ENCODE data around the gene CHST13.
"Not testable (repeated sequence)": the region's sequence is repeated elsewhere in the genome, so short reads cannot be mapped to it uniquely, and the experiment has no call there.

The CHST13 gene

DNA sequence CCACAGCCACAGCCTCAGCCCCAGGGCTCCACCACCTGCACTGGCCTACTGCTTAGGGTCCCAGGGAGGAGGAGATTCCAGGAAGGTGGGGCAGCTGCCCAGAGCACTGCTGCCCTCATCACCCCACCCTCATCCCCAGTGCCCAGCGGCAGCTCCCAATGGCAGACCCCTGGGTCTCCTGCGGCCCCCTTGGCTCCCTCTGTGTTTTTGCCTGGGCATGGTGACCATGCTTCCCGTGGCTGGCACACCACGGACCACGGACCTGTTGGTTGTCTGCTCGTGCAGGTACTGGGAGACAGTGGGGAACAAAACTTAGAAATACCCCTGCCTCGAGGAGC lies 2.7 kb downstream of the CHST13 start:
- no peak for DNase-seq (ENCODE audit: low spot score)

DNA sequence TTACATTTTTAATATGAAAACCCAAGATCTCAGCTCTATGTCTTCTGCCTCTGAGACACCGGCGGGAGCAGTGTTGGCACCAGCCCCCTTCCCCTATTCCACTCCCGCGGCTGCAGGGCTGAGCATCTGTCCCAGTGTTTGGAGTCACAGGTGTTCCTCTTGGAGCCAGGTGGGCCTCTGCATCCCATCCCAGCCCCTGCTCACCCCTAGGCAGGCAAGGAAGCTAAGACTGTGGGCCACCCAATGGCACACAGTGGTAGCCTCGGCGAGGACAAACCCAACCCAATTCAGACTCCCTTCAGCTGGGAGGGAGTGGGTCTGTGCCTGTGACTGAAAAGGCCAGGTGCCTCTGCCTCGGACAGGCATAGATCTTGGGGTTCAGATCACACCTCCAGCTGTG lies 3.1 kb downstream of the CHST13 start:
- DNase-seq (ENCODE audit: low spot score): no peak

DNA sequence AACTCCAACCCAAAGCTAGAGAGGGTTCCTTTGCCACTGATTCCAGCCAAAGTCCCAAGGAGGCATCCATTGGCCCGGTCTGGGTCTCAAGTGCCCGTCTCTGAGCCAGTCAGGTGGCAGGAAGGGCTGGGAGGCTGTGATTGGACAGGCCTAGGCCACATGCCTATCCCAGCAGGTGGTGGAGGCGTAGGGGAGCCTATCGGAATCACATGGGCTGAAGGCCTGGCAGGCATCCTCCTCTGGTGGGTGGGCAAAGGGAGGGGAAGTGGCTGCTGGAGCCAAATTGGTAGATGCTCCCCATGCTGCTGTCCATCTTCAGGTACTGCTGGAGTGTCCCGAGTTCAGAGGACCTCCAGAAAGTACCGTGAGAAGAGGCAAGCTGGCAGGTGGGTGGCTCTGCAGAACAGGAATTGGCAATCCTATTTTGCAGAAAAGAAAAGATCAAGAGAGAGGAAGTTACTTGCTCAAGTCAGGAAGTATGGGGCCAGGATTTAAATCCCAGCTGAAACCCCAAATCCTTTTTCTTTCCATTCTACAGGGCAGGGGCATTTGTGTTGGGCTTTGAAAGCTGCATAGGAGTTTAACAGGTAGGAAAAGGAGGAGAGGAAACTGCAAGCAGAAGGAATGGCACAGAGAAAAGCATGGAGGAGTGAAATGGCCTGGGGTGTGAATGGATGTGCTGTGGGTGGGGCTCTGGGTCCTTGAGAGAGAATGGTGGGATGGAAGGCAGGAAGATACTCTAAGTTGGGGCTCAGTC lies 3.7 kb downstream of the CHST13 start:
- DNase-seq (ENCODE audit: low spot score): no peak

DNA sequence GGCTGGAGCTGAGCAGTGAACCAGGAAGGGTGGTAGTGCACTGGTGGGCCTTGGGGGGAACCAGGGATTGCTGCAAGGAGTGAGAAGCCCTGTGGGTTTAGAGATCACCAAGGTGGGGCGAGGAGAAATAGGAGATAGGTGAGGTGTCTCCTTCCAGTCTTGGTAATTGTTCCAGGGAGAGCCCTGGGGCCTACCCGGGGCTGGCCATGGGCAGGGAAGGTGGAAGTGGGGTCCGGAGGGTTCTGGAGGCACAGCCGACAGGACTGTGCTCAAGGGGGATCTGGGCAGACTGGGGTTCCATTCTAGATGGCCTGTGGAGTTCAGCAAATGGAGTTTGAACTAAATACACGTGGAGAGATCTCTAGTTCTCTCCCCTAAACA lies 4.5 kb downstream of the CHST13 start:
- no peak for DNase-seq (ENCODE audit: low spot score)

DNA sequence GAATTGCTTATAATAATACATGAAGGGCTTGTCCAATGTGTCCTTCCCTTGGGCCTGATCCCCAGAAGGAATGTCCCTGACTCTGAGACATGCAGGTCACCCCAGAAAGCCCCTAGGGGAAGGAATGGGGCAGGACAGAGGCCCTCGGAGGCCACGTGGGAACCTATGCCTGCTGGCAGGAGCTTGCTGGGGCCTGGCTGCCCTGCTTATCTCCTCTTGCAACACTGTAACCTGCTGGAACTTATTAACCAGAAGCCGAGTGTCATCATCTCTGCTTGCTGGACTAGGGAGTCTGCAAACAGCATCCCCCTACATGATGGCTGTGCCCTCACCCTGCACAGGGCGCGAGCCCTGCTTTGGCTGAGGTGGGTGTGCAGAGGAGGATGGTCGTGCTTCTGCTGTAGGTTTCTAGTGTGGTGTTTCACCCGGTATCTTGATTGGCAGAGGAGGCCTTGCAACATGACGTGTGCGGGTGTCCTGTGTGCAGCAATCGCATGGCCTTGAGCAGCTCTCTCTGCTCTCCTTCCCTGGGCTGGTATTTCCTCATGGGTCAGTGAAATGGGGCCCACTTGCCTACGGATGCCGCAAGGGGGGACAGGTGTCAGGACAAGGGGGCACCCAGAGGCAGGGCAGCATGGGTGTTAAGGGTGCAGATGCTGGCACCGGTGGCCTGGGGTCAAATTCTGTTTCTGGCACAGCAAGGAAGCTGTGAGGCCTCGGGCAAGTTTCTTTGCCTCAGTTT lies 5.0 kb downstream of the CHST13 start:
- DNase-seq (ENCODE audit: low spot score): no peak

DNA sequence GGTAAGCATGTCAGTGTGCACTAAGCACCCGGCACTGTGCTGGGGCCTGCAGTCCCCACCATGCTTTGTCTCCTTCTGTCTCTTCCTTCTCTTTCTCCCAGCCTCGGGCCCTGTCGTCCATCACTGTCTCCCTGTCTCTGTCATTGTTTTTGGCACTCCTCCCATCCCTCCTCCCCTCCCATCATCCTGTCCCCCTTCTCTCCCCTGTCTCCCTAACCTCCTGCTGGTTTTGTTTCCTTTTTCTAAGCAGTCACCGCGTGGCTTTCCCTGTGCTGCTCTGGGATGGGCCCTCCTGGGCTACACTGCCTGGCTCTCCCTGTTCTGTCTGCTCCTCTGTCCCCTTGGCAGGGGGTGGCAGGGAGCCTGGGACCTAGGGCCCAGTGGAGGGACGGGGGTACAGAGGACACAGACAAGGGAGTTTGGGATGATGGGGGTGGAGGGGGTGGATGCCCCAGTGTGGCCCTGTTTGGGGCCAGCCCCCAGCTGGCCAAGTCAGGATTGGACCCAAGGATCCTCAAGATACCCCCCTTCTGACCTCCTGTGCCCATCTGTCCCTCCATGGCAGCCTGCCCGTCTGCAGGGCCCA lies 5.7 kb downstream of the CHST13 start:
- no peak for DNase-seq (ENCODE audit: low spot score)

DNA sequence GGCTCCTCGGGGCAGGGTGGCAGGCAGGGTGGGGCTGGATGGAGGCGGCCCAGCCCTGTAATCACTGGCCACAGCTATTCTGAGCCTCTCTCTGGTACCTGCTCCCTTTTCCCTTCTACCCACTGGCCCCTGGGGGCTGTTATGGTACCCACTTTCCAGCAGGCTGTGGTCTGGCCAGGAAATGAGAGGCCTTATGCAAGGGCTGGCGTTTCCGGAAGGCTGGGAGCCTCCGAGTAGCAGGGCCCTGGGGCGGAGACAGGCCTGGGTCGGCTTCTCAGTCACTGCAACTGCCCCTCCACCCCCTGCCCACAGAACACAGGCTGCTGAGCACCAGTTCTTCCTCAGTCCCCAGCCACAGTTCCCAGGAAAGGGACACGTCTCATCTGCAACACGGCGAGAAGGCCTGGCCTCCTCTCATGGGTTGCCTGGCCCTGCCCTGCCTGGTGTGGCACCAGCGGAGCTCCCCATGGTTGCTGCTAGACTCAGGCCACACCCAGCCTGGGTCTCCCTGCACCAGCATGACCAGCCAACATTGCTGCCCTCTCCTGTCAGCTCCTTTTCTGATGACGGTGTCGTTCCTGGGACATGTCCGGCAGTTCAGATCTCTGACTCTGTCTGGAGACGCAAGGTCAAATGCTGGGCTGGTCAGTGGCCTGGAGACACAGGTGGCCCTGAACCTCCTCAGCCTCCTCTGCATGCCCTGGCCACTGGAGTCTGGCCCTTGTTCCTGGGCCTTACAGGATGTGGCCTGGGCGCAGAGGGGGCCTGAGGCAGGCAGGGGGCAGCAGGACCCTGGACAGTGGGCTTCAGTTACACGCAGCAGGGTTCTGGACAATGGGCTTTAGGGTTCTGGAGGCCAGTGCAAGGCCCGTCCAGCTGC lies 6.5 kb downstream of the CHST13 start:
- DNase-seq (ENCODE audit: low spot score): no peak

DNA sequence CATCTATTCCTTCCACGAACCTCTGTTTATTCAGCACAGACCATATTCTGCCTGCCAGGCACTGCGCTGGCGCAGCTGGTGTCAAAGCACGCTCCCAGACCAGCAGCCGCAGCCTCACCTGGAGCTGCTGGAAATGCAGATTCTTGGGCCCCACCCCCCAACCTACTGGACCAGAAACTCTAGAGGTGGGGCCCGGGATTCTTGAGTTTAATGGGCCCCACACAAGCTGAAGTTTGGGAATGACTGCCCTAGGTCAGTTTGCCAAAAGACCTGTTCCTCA lies 7.0 kb downstream of the CHST13 start:
- DNase-seq (ENCODE audit: low spot score): no peak

DNA sequence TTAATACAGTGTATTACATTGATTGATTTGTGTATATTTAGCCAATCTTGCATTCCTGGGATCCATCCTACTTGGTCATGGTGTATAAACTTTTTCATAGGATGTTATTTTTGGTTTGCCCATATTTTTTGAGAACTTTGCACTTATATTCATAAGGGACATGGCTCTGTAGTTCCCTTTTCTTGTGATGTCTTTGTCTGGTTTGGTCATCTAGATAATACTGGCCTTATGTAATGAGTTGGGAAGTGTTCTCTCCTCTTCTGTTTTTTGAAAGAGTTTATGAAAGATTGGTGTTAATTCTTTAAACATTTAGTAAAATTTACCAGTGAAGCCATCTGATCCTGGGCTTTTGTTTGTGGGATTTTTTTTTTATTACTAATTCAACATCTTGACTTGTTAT lies 9.6 kb downstream of the CHST13 start:
- DNase-seq (ENCODE audit: low spot score): no peak

DNA sequence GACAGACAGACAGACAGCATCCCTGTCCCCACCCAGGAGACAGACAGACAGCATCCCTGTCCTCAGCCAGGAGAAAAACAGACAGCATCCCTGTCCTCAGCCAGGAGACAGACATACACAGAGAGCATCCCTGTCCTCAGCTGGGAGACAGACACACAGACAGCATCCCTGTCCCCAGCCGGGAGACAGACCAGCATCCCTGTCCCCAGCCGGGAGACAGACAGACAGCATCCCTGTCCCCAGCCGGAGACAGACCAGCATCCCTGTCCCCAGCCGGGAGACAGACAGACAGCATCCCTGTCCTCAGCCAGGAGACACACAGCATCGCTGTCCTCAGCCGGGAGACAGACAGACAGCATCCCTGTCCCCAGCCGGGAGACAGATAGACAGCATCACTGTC lies 10.8 kb downstream of the CHST13 start:
- DNase-seq (ENCODE audit: low spot score): not testable (repeated sequence)

DNA sequence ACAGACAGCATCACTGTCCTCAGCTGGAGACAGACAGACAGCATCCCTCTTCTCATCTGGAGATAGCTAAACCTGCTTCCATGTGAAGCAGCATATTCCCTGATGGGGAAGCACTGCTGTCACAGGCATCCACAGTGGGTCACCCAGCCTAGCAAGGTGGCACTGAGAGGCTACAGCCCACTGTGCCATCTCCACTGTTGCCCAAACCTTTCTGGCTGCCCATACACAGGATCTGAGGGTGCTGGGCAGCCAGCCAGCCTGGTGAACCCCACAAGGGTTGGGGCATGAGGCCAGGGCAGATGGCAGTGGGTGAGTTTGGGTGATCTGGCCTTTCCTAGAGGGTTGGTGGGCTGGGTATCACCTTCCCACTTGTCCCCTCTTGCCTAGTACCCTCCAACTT lies 11.7 kb downstream of the CHST13 start:
- DNase-seq (ENCODE audit: low spot score): no peak

DNA sequence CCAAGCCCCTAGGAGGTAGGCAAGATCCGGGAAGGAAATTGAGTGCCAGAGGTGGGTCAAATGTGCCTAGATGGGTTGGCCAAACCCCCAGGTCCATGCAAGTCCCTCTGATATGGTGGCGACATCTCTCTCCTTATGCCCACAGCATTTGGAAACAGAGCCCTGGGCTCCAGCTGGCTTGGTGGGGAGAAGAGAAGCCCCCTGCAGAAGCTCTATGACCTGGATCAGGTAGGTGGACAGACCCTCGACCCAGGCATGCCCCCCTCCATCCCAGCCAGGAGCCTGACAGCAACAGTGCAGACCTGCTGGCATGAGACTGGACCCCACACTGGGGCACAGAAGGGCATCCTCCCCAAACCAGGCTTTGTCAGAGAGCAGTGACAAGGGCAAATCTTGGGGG lies 12.2 kb downstream of the CHST13 start:
- no peak for DNase-seq (ENCODE audit: low spot score)

DNA sequence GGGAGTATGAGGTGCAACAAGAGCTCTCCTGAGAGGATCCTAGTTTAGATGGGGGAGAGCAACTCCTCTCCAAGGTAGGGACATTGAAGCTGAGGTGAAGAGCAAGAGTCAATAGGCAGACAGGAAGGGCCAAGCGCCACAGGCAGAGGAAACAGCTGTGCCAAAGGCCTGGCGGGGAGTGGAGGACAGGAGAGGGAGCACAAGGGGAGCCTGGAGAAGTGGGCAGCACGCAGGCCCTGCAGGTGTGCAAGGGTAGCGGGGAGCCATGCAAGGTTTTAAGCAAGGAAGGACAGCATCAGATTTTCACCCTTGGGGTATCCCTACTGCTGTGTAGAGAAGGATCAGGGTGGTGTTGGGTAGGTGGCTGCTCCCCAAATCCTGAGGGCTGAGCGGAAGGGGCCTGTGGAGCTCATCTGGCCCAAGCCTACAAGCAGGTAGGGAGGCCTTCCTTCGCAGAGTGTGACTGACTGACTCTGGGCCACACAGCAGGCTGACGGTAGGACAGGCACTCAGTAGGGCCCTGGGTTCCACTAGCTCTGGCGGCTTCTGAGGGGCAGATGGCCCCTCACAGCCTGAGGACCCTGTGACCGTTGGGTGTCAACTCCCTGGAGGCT lies 13.3 kb downstream of the CHST13 start:
- no peak for DNase-seq (ENCODE audit: low spot score)

DNA sequence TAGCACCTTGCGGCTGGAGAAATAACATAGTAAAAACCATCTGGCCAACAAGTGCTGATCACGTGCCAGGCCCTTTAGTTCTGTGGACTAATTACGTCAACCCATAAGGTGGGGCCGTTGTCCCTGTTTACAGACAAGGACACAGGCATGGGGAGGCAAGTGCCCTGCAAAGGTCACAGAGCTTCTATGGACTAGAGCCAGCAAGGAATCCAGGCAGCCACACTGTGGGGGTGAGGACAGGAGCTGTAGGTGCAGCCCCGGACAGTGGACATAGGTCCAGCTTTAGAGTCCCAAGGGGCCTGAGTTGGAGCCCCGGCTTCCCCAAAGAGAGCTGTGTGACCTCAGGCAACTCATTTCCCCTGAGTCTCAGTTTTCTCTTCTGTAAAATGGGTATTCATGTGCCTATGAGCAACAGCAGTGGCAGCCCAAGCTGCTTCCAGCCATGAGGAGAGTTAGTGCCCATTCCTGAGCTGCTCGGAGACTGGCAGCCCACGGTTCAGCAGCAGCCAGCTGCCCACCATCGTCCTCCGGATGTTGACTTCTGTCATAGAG lies 13.9 kb downstream of the CHST13 start:
- DNase-seq (ENCODE audit: low spot score): no peak

DNA sequence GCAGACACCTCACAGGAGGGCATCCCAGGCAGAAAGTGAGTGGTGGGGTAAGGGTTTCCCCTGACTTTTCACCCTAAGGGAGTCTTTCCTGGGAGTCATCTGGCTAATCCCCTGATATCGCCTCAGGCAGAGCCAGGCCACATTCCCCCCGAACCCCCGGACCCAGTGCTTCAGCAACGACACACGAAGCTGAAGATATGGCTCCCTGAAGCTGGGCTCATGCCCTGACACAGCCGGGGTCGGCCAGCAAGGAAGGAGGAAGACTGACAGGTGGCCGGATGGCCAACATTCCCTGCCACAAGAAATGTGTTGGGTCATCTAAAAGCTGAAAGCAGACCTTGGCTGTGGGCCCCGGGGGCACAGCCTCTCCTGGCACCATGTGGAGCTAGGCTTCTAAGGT lies 14.4 kb downstream of the CHST13 start:
- no peak for DNase-seq (ENCODE audit: low spot score)

DNA sequence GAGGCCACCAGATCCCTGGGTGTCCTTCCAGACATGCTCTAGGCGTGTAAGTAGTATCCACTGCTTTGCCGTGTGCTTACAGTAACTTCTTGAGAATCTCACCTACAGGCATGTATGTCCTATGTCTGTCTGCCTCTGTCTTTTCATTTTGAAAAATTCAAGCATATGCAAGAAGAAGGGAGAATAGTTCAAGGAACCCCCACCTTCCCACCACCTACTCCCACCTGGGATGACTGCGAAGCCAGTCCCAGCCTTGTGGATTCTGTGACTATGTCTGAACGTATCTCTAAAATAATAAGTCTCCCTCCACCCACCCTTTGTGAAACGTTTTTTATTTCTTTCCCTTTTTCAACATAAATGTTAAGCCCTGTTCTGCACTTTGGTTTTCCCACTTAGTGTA lies 15.0 kb downstream of the CHST13 start:
- DNase-seq (ENCODE audit: low spot score): no peak

DNA sequence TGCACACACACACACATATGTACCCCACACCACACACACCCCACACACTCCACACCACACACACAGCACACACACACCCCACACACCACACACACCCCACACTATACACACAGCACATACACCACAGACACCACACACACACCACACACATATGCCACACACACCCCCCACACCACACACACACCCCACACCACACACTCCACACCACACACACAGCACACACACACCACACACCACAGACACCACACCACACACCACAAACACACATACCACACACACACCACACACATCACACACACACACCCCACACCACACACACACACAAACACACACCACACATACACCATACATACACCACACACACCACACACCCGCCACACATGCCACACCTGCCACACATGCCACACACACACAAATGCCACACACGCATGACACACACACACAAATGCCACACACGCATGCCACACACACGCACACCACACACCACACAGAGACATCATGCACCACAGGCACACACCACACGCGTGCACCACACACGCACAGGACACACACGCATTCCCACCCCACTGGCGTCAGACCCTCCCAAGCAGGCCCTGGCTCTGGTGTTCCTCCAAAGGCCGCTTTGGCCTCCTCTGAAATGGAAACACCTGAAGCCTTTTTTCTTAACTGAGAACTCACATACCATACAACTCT lies 15.7 kb downstream of the CHST13 start:
- no peak for DNase-seq (ENCODE audit: low spot score)

DNA sequence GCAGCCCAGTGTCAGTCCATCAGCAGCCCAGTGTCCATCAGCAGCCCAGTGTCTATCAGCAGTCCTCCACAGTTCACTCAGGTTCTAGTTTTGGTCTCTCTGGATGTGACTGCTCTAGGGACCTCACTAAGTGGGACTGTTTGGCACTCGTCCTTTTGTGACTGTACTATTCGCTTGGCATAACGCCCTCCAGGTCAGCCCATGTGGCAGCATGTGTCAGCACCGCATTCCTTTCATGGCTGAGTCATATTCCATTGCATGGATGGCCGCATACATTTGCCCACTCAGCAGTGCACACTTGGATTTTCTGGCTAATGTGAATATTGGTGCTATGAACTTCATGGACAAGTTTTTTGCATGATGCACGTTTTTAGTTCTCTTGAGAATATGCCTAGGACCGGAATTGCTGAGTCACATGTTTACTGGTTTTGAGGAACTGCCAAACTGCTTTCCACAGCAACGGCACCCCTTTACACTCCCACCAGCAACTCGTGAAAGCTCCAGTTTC lies 16.4 kb downstream of the CHST13 start:
- DNase-seq (ENCODE audit: low spot score): no peak

DNA sequence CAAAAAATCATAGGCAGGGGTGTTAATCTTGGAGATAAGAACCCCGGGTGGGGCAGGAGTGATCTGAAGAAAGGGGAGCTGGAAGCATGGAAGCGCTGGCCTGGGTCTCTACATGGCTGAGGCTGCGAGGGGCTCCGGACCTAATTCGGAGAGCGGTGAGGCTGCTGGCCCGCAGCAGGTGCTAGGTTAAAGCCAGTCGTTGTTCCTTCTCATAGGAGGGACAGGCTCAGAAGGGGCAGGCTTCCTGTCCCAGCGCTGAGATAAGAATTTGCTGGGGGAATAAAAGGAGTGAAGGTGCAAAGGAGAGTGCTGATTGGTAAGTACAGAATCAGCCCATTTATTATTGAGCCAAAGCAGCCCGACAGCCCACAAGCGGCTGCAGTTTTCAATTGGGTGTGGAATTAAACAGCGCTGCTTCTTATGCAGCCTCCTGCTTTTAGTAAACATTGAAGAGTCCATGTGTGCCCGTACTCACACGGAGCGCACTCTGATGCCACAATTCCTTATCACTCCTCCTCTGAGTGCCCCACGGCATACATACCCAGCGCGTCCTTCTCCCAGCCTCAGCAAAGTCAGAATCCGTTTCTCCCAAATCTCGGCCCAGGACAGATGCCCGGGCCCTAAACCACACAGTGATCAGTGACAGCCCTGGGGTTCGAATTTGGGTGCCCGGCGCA lies 17.1 kb downstream of the CHST13 start:
- no peak for DNase-seq (ENCODE audit: low spot score)

DNA sequence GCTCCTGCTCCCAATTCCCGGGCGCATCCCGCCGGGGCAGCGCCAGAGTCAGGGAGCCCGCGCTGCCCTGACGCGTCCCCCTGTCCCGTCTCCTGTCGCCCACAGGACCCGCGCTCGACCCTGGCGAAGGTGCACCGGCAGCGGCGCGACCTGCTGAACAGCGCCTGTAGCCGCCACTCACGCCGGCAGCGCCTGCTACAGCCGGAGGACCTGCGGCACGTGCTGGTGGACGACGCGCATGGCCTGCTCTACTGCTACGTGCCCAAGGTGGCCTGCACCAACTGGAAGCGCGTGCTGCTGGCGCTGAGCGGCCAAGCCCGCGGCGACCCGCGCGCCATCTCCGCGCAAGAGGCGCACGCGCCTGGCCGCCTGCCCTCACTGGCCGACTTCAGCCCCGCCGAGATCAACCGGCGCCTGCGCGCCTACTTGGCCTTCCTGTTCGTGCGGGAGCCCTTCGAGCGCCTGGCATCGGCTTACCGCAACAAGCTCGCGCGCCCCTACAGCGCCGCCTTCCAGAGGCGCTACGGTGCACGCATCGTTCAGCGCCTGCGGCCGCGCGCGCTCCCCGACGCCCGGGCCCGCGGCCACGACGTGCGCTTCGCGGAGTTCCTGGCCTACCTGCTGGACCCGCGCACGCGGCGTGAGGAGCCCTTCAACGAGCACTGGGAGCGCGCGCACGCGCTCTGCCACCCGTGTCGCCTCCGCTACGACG lies 17.8 kb downstream of the CHST13 start:
- no peak for DNase-seq (ENCODE audit: low spot score)

Data from putamen (tissue), 1 donor.